GM18499 (cell line): ENCODE measurements around the gene UBE2Q1.
"Not testable (repeated sequence)": the region's sequence is repeated elsewhere in the genome, so short reads cannot be mapped to it uniquely, and the experiment has no call there.

Source experiments
- ATAC-seq: cut with Tn5 transposase; IDR thresholded peaks from one replicate; pipeline ENCODE4 v1.9.1; 2021; ENCODE audit warnings: moderate number of reproducible peaks; ENCODE audit not compliant: insufficient read depth, unreplicated experiment

UBE2Q1 gene

DNA sequence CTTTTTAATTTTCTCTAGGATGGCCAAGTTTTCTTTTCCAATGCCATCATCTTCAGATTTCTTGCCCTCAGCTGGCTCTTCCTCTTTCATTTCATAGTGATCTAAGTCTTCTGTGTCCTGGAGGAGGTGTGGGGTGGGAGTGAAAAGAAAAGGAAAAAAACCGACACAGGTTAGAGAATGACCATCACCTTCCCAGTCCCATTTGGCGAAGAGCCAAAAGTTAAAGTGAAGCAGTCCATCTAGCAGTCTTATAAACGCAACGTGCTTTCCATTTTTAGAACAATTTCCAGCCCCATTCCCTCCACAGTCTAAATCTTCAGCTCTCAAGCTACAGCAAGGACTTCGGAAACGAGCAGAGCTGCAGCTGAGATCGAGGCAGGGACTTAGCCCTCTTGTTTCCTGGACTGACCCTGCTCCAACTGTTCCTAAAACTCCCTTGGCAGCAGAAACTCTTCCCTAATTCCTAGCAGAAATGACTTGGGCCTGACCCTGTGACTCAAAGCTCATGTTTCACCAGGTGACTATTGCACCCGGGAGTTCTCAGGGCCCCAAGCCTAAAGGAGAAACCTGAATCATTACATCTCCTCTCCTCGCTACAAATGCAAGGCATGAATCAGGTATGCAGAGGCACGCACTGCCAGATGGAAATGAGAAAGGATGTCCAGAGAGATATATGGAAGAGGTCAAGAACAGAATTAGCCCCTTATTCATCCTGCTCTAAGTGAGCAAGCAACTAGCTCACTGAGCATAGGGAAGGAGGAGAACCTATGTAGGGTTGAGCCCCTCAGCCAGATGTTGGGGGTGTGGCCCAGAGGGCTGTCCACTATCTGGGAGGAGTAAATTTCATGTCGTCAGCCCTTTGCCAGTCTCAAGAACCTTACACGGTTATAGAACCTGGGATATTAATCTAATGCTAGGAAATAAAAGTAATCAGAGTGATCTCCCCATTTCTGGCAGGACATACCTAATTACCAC is 5.1 kb downstream of the UBE2Q1 start:
- ATAC-seq, result no peak

DNA sequence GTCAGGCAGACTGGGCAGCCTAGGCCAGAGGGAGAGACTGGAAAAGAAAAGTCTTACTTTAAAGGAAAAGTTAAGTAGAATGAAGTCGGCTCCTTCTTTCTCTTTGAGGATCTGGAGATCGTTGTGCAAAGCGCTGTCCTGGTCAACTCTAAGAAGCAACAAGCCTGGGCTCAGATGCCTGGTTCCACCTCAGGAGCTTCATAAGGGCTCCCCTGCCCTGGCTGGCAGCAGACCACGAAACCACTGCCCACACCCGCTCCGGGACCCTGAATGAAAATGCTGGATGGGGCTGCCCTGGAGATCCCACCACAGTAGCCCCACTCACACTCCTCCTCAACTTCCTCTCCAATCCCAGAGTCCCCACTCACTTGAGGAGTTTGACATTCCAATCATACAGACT is 6.4 kb downstream of the UBE2Q1 start:
- ATAC-seq, result no peak

DNA sequence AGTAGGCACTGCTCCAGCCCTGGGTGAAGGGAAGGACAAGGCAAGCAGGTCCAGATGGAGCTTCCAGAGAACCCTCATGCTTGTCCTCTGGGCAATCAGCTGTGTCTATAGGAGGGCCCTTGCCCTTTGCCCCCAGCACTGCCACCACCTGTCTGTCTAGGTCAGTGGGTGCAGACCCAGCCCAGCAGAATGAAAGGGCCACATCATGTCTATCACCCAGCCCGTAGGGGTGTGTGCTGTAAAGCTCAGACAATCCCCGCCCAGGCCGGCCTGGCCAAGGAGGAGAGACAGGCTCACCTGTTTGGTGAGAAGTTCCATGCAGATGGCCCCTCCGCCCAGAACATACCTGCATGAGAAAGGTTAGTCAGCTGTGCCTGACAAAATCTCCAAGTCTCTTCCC is 7.0 kb downstream of the UBE2Q1 start:
- no peak for ATAC-seq

GRCh38 chr1:154550657-154551056 is 7.8 kb downstream of the UBE2Q1 start:
- ATAC-seq, result no peak

GRCh38 chr1:154550070-154550469 is 8.4 kb downstream of the UBE2Q1 start:
- no peak for ATAC-seq

DNA sequence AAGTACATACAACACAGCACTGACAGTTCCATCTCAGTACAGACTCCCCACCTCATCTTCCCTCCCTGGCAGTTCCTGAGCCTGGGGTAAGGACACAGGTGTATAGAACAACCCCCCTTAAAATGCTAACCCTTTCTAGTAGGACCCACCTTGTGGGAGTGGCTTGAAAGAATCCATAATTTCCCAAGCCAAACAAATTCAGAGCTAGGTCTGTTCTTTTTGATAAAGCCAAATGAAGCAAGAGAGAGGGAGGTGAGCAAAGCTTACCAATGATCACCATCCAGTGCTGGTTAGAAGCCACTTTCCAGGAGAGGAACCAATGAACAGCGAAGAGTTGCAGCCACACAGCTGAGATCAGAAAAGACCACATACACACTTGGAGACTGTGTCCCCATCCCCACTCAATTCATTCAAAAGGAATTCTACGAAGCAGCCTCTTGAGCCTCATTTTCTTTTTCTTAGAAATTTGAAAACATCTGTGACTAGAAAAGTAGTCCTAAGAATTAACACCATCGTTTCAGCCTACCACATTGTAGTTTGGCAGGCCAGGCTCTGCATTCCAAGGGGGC is 9.2 kb downstream of the UBE2Q1 start:
- ATAC-seq, result no peak

DNA sequence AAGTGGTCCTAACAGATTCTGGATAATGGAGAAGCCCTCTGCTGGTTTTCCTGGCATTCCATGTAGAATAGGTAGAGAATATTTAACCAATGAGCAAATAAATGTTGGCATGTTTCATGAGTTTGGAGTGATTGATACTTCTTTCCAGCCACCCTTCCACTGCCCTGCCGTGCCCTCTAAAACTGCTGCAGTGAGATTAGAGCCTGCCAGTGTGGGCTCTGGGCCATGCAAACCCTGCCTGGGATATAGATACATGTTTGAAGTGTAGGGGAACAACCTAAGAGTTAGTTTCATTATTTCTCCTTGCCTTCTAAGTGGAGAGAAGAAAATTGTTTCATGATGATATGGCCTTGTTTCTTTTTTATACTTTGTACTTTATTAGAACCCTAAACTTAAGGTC is 10.4 kb downstream of the UBE2Q1 start:
- ATAC-seq, result no peak

- no peak for ATAC-seq
These were observed 11.2 kb downstream of the UBE2Q1 start for GRCh38 chr1:154547105-154547732.

DNA sequence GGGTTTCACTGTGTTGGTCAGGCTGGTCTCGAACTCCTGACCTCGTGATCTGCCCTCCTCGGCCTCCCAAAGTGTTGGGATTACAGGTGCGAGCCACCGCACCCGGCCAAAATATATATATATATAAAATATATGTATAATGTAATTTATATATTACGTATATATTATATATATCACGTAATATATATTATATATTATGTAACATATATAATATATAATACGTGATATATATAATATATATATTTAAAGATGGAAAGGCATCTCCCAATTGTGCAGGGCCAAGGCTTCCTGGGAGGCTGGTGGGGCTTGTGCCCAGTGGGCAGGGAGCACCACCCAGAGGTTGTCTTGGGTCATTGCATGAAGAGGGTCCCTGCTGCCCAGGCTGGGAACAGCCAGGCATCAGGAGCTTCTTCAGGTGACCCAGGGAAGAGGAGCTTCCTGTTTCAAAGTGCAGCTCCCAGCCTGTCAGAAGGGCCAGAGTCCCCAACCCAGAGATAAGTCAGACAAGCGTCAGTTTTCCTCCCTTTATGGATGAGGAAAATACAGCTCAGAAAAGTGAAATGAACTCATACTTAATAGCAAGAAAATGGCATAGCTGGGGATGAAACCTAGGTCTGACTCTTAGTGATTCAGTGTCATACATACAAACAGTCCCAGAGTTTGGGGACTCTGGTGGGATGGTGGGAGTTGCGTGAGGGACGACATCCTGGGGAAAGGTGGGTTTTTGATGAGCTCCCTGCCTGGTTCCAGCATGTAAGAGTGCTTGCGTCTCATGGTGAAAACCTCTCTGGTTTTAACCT is 12.0 kb downstream of the UBE2Q1 start:
- no peak for ATAC-seq

- ATAC-seq, result no peak
These were observed 17.2 kb downstream of the UBE2Q1 start for GRCh38 chr1:154541231-154541630.

GRCh38 chr1:154539486-154540483 is 18.7 kb downstream of the UBE2Q1 start:
- ATAC-seq, result no peak

DNA sequence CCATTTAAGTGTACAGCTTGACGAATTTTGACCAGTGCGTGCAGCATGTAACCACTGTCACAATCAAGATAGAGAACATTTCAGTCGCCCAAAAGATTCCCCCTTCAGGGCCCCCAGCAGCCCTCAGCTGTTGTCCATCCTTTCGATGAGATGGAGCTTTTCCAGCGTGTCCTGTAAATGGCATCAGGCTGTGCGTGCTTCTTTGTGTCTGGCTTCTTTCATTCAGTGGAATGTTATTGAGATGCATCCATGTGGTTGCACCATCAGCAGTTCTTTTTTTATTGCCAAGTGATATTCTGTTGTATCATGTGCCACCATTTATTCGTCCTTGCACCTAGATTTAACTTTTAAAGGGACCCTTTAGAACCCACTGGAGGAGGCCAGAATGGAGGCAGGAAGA is 21.9 kb downstream of the UBE2Q1 start:
- no peak for ATAC-seq

- no peak for ATAC-seq
These were observed 24.3 kb downstream of the UBE2Q1 start for GRCh38 chr1:154533952-154534844.

DNA sequence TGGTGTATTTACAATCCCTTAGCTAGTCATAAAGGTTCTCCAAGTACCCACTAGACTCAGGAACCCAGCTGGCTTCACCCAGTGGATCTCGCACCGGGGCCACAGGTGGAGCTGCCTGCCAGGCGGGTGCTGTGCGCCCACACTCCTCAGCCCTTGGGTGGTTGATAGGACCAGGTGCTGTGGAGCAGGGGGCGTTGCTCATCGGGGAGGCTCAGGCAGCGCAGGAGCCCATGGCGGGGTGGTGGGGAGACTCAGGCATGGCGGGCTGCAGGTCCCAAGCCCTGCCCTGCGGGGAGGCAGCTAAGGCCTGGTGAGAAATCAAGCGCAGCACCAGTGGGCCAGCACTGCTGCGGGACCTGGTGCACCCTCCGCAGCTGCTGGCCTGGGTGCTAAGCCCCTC is 26.5 kb downstream of the UBE2Q1 start:
- not testable (repeated sequence) for ATAC-seq

DNA sequence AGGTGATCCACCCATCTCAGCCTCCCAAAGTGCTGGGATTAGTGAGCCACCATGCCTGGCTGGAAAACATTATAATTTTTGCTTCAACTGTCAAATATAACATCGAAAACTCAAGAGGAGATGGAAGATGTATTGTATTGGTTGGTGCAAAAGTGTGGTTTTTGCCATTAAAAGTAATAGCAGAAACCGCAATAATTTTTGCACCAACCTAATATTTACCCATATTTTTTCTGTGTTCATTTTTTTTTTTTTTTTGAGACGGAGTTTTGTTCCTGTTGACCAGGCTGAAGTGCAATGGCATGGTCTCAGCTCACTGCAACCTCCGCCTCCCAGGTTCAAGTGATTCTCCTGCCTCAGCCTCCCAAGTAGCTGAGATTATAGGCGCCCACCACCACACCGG is 29.2 kb downstream of the UBE2Q1 start:
- no peak for ATAC-seq

GRCh38 chr1:154527192-154527591 is 31.3 kb downstream of the UBE2Q1 start:
- ATAC-seq, result no peak

DNA sequence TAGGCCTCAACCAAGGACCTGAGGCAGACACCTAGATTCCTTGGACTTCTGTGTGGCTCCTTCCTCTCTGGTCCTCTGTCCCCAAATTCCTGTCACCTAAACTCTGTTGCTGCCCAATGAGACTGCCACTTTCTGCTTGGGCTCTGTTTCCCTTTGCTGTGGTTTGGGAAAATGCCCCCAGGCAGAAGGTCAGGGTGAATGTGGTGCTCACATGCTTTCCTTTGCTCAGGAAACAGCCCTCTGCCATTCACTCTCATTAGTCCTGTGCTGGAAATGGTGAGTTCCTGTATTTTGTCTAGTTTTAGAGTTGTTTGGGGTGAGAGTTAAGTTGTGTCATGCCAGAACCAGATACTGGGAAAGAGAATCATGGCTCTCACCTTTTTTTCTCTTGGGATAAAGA is 33.6 kb downstream of the UBE2Q1 start:
- no peak for ATAC-seq

DNA sequence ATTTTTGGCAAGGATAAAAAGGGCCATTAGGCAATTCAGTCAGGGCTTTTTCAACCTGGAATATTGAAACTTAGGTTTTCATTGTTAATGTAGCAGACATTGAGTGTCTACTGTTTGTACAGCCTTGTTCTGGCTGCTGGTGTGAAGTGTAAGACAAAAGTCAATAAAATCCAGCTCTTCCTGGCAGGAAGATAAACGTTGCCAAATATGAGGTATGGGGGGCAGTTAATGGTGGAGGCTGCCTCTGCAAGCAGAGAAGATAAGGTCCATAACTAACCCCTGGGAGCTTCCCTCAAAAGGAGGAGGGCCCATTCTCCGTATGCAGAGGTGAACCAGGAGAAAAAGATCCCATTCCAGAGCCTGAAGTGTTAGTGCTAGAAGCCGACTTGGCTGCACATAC is 36.8 kb downstream of the UBE2Q1 start:
- ATAC-seq, result no peak
